MCF 10A (cell line): Measurements from ENCODE around the gene DOCK11. TPM values are rescaled to one million over a fixed set of nuclear protein-coding genes. Genes with fewer than 3 reads are reported as not detected.

Source experiments
- BruUV-seq: library from RNA; stranded (reverse); fragments of 400-500 nt; replicated peaks from 2 replicates; lab custom pipeline; 2021; lab: Mats Ljungman, UMichigan
- CTCF ChIA-PET: fragments of 300-600 bp; sonication (Branson Sonifier 250); formaldehyde crosslinking; extraction: SDS; loops from one replicate; lab custom pipeline; 2021; ENCODE audit warnings: antibody characterized with exemption, inconsistent platforms; lab: Yijun Ruan, JAX
- POLR2A ChIA-PET: fragments of 300-600, 350-650 bp; sonication (Branson Sonifier 250); formaldehyde crosslinking; extraction: SDS; loops from one replicate; lab custom pipeline; 2020; ENCODE audit warnings: antibody characterized with exemption, inconsistent platforms; lab: Yijun Ruan, JAX
- DNase-seq: peaks from one replicate; pipeline ENCODE4 v3.0.0-alpha.2; 2018; ENCODE audit not compliant: unreplicated experiment
- H3K27ac Mint-ChIP-seq: one replicate; pipeline ENCODE4 v1.8.0; 2022; ENCODE audit warnings: mild to moderate bottlenecking, low read depth, mixed read lengths; ENCODE audit not compliant: unreplicated experiment
- H3K27me3 Mint-ChIP-seq: one replicate; pipeline ENCODE4 v1.8.0; 2022; ENCODE audit warnings: mixed read lengths; ENCODE audit not compliant: insufficient read depth, unreplicated experiment
- H3K36me3 Mint-ChIP-seq: one replicate; pipeline ENCODE4 v1.8.0; 2022; ENCODE audit warnings: mild to moderate bottlenecking, moderate library complexity, mixed read lengths; ENCODE audit not compliant: insufficient read depth, unreplicated experiment
- H3K4me1 Mint-ChIP-seq: one replicate; pipeline ENCODE4 v1.8.0; 2022; ENCODE audit warnings: mixed read lengths; ENCODE audit not compliant: insufficient read depth, unreplicated experiment
- H3K4me3 Mint-ChIP-seq: one replicate; pipeline ENCODE4 v1.8.0; 2022; ENCODE audit warnings: mild to moderate bottlenecking, moderate library complexity, mixed read lengths; ENCODE audit not compliant: unreplicated experiment
- H3K9me3 Mint-ChIP-seq: one replicate; pipeline ENCODE4 v1.8.0; 2022; ENCODE audit warnings: mixed read lengths; ENCODE audit not compliant: unreplicated experiment
- CTCF ChIP-seq: fragments of 200-600 bp; IDR thresholded peaks from one replicate; pipeline ENCODE4 v1.8.0; 2022; ENCODE audit warnings: antibody characterized with exemption, mild to moderate bottlenecking; ENCODE audit not compliant: unreplicated experiment
- intact Hi-C: fragments of 100-400 bp; cut with micrococcal nuclease; formaldehyde crosslinking; loops from 2 replicates; pipeline ENCODE4 v1.14.1; 2022
- total RNA-seq: library from RNA; stranded (reverse); gene quantifications from 2 replicates; pipeline ENCODE4 v1.2.3, GENCODE V29; 2022

DOCK11 gene
- total RNA-seq, 1 experiment from 2014 or later = 1.9 TPM

- no peak overlapping the region for H3K27ac Mint-ChIP-seq
- BruUV-seq = no TSS peak
- ChIA-PET CTCF (no interaction called here), POLR2A (no interaction called here)
- TF ChIP-seq CTCF = no peak
- H3K4me1 Mint-ChIP-seq = peaks cover 6% of the 10 kb centered on the region
- no peak overlapping the region for H3K4me3 Mint-ChIP-seq
- DNase-seq = no peak
- peaks cover 11% of the 10 kb centered on the region for H3K27me3 Mint-ChIP-seq
- intact Hi-C loops = no loop called here
- H3K9me3 Mint-ChIP-seq = no peaks in the 10 kb centered on the region
- H3K36me3 Mint-ChIP-seq = no peaks in the 10 kb centered on the region
These were observed 183.7 kb downstream of the DOCK11 start for GRCh38 chrX:118679290-118679689.

- TF ChIP-seq CTCF = no peak
- intact Hi-C loops = no loop called here
- DNase-seq = no peak
- H3K4me1 Mint-ChIP-seq = peaks cover 6% of the 10 kb centered on the region
- ChIA-PET CTCF (interaction anchor here (0.6 kb wide), 1 partner anchor 229 kb away, joined by 3 read pairs; no protein-coding TSS in a partner anchor), POLR2A (no interaction called here)
- no peak overlapping the region for H3K27ac Mint-ChIP-seq
- H3K27me3 Mint-ChIP-seq = peaks cover 11% of the 10 kb centered on the region
- H3K9me3 Mint-ChIP-seq = no peaks in the 10 kb centered on the region
- no peaks in the 10 kb centered on the region for H3K36me3 Mint-ChIP-seq
- H3K4me3 Mint-ChIP-seq = no peak overlapping the region
- no TSS peak for BruUV-seq
These were observed 186.8 kb downstream of the DOCK11 start for GRCh38 chrX:118682258-118683014.

- no peaks in the 10 kb centered on the region for H3K36me3 Mint-ChIP-seq
- no peaks in the 10 kb centered on the region for H3K9me3 Mint-ChIP-seq
- H3K27ac Mint-ChIP-seq = no peak overlapping the region
- intact Hi-C loops = no loop called here
- peaks cover 16% of the 10 kb centered on the region for H3K27me3 Mint-ChIP-seq
- no peak for DNase-seq
- CTCF ChIA-PET = no interaction called here
- TF ChIP-seq CTCF = no peak
- peaks cover 6% of the 10 kb centered on the region for H3K4me1 Mint-ChIP-seq
- no peak overlapping the region for H3K4me3 Mint-ChIP-seq
- no TSS peak for BruUV-seq
- POLR2A ChIA-PET = no interaction called here
These were observed 189.8 kb downstream of the DOCK11 start for GRCh38 chrX:118685393-118685792.

- DNase-seq = no peak
- Mint-ChIP-seq H3K9me3 (no peaks in the 10 kb centered on the region), H3K4me1 (no peaks in the 10 kb centered on the region), H3K4me3 (no peak overlapping the region), H3K27me3 (peaks cover 13% of the 10 kb centered on the region), H3K27ac (no peak overlapping the region), H3K36me3 (no peaks in the 10 kb centered on the region)
- ChIA-PET POLR2A (interaction anchor here (0.6 kb wide), 1 partner anchor 309 kb away, joined by 3 read pairs; no protein-coding TSS in a partner anchor), CTCF (interaction anchor here (0.5 kb wide), 1 partner anchor 398 kb away, joined by 4 read pairs; no protein-coding TSS in a partner anchor)
- no peak for TF ChIP-seq CTCF
- BruUV-seq = no TSS peak
- intact Hi-C loops = no loop called here
These were observed 193.3 kb downstream of the DOCK11 start for GRCh38 chrX:118688935-118689334.
